Adrenal gland (tissue), 12 donors: Measurements from ENCODE around the gene RAB18. TPM values are rescaled to one million over a fixed set of nuclear protein-coding genes. Genes with fewer than 3 reads are reported as not detected.
A peak's percentile ranks its signal among the peaks of the same experiment; 100 is the strongest.

Experiments used
- DNase-seq, 7 donors: peaks; one replicate each; pipeline ENCODE4 v3.0.0-alpha.2; 2019 to 2020
- H3K27ac ChIP-seq, 5 donors: fragments of 200-600 bp; sonication (generic) in 4 of 5; 1 replicate in 3 of 5; 2 replicates in 2 of 5; pipeline versions ENCODE4 v1.5.1 to v1.8.0; 2016 to 2020; ENCODE audit warnings: mild to moderate bottlenecking in 1 of 5
- H3K27me3 ChIP-seq: fragments of 200-600 bp; 2 replicates; pipeline ENCODE4 v1.8.0; 2021
- H3K36me3 ChIP-seq, 2 donors: fragments of 200-600 bp; replicated peaks in 1 of 2; 1 replicate in 1 of 2; 2 replicates in 1 of 2; pipeline versions ENCODE4 v1.5.1 to v1.8.0; 2018 to 2022
- H3K4me1 ChIP-seq, 2 donors: fragments of 200-600 bp; replicated peaks in 1 of 2; 1 replicate in 1 of 2; 2 replicates in 1 of 2; pipeline versions ENCODE4 v1.5.1 to v1.8.0; 2018 to 2021
- H3K4me3 ChIP-seq, 4 donors: fragments of 200-600 bp; sonication (generic) in 3 of 4; one replicate each; pipeline ENCODE4 v1.5.1; 2016 to 2018
- H3K9me3 ChIP-seq, 3 donors: fragments of 200-600 bp; sonication (generic) in 1 of 3; replicated peaks in 1 of 3; 1 replicate in 2 of 3; 2 replicates in 1 of 3; pipeline versions ENCODE4 v1.5.1 to v1.8.0; 2016 to 2021
- POLR2A ChIP-seq, 2 donors: fragments of 450-650 bp; IDR thresholded peaks; one replicate each; pipeline ENCODE4 v1.6.1; 2017; ENCODE audit warnings: antibody characterized with exemption in 2 of 2, mild to moderate bottlenecking in 2 of 2, moderate library complexity in 1 of 2
- WGBS, 4 donors: extraction: QIAGEN DNeasy Blood & Tissue Kit in 2 of 4; methylation state at CpG; one replicate each; pipeline versions ENCODE4 v1.1.5 to v1.1.7; 2013 to 2017; 5-methylcytosine and 5-hydroxymethylcytosine counted together
- intact Hi-C, 2 donors: fragments of 100-400 bp; cut with DNase I; formaldehyde crosslinking; loops; one replicate each; pipeline versions ENCODE4 v1.14.1 to v1.15.0; 2022 to 2023
- polyA plus RNA-seq, 3 donors: library from polyadenylated mRNA; stranded (reverse); fragments of 200-250 nt in 2 of 3; fragments of 350-450 nt in 1 of 3; fragmentation: Illumina TruSeq in 1 of 3; extraction: RNeasy Lipid Tissue Mini Kit (QIAGEN cat#74804) in 1 of 3; gene quantifications; one replicate each; pipeline ENCODE4 v1.2.3, GENCODE V29; 2013 to 2014
- total RNA-seq, 9 donors: library from RNA; depleted of rRNA in 4 of 9; stranded (reverse); fragments of >200 nt in 4 of 9; fragments of 120-200 nt in 1 of 9; fragmentation: NEBNext Ultra II Directional in 1 of 9; extraction: Animal tissue kit (Norgen Biotek cat#: 25700) in 1 of 9; gene quantifications; one replicate each; pipeline versions ENCODE4 v1.1.0 to v1.2.4, GENCODE V29; 2013 to 2023
- TF ChIP-seq, protein P1 (sequence below), 6 experiments: fragments of 450-650 bp in 4 of 6; fragments of 200-600 bp in 2 of 6; sonication (generic) in 1 of 6; IDR thresholded peaks; 1 replicate in 5 of 6; 2 replicates in 1 of 6; pipeline versions ENCODE4 v1.5.1 to v1.8.0; 2016 to 2021; ENCODE audit warnings: antibody characterized with exemption in 6 of 6, mild to moderate bottlenecking in 2 of 6, moderate library complexity in 1 of 6
- donor health status: healthy with polysubstance abuse.
- donor health status: Bipolar disorder and iron deficiency.
- donor health status: DM: yes; HTN: yes; CAD: no.
- donor health status: DM: no; HTN: no; CAD: no.
- donor health status: DM: no; HTN: no; CAD: no.
- donor health status: DM: yes; HTN: yes; CAD: no.

RAB18 gene
- total and polyA plus RNA-seq, 12 donors, result 22.1 to 416 (median 114) TPM

GRCh38 chr10:27541796-27542729 lies 38.0 kb downstream of the RAB18 start:
- H3K4me1 ChIP-seq, result no peaks in the 10 kb centered on the region
- intact Hi-C loops, result no loop called here
- H3K36me3 ChIP-seq, result peaks cover 0 to 33% of the 10 kb centered on the region in 2 donors
- no peaks in the 10 kb centered on the region for H3K27me3 ChIP-seq
- TF ChIP-seq, protein P1, sequence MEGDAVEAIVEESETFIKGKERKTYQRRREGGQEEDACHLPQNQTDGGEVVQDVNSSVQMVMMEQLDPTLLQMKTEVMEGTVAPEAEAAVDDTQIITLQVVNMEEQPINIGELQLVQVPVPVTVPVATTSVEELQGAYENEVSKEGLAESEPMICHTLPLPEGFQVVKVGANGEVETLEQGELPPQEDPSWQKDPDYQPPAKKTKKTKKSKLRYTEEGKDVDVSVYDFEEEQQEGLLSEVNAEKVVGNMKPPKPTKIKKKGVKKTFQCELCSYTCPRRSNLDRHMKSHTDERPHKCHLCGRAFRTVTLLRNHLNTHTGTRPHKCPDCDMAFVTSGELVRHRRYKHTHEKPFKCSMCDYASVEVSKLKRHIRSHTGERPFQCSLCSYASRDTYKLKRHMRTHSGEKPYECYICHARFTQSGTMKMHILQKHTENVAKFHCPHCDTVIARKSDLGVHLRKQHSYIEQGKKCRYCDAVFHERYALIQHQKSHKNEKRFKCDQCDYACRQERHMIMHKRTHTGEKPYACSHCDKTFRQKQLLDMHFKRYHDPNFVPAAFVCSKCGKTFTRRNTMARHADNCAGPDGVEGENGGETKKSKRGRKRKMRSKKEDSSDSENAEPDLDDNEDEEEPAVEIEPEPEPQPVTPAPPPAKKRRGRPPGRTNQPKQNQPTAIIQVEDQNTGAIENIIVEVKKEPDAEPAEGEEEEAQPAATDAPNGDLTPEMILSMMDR (IDR thresholded peaks at IDR 0.05), result no peak
- TF ChIP-seq POLR2A (IDR thresholded peaks at IDR 0.05), result no peak
- no peak for DNase-seq
- H3K4me3 ChIP-seq, result no peak overlapping the region
- no peak overlapping the region for H3K27ac ChIP-seq
- no peaks in the 10 kb centered on the region for H3K9me3 ChIP-seq
- 80 to 88% (median 83%) methylated on average over 8 of the region's 8 CpGs for WGBS, 4 donors

- H3K27ac ChIP-seq, result no peak overlapping the region
- H3K4me1 ChIP-seq, result no peaks in the 10 kb centered on the region
- H3K9me3 ChIP-seq, result no peaks in the 10 kb centered on the region
- intact Hi-C loops, result no loop called here
- H3K27me3 ChIP-seq, result no peaks in the 10 kb centered on the region
- H3K4me3 ChIP-seq, result no peak overlapping the region
- 45 to 77% (median 56%) methylated on average over 2 of the region's 2 CpGs for WGBS, 4 donors
- peak in 4 of 7 donors; percentile 27 to 35 (median 28) for DNase-seq
- H3K36me3 ChIP-seq, result peaks cover 0 to 29% of the 10 kb centered on the region in 2 donors
- no peak for TF ChIP-seq POLR2A (IDR thresholded peaks at IDR 0.05)
- TF ChIP-seq, protein P1 (IDR thresholded peaks at IDR 0.05), result no peak
Observed at GRCh38 chr10:27542812-27543211, 38.7 kb downstream of the RAB18 start.

- H3K27me3 ChIP-seq, result no peaks in the 10 kb centered on the region
- no peak overlapping the region for H3K27ac ChIP-seq
- H3K36me3 ChIP-seq, result peaks cover 0 to 12% of the 10 kb centered on the region in 2 donors
- H3K9me3 ChIP-seq, result no peaks in the 10 kb centered on the region
- no peak for DNase-seq
- intact Hi-C loops, result no loop called here
- no peak overlapping the region for H3K4me3 ChIP-seq
- H3K4me1 ChIP-seq, result no peaks in the 10 kb centered on the region
- WGBS, 4 donors, result 91 to 97% (median 93%) methylated on average over 2 of the region's 2 CpGs
- TF ChIP-seq POLR2A (IDR thresholded peaks at IDR 0.05), result no peak
- TF ChIP-seq, protein P1 (IDR thresholded peaks at IDR 0.05), result no peak
Observed at GRCh38 chr10:27547047-27547446, 42.9 kb downstream of the RAB18 start.

- no peak overlapping the region for H3K27ac ChIP-seq
- TF ChIP-seq, protein P1 (IDR thresholded peaks at IDR 0.05), result no peak
- no peak for TF ChIP-seq POLR2A (IDR thresholded peaks at IDR 0.05)
Observed at GRCh38 chr10:27547482-27547881, 43.4 kb downstream of the RAB18 start.

More at GRCh38 chr10:27547482-27547881, 43.4 kb downstream of the RAB18 start:
- Histone ChIP-seq H3K27me3 (no peaks in the 10 kb centered on the region), H3K36me3 (peaks cover 0 to 12% of the 10 kb centered on the region in 2 donors), H3K4me3 (no peak overlapping the region), H3K9me3 (no peaks in the 10 kb centered on the region), H3K4me1 (no peaks in the 10 kb centered on the region)
- DNase-seq, result no peak
- intact Hi-C loops, result no loop called here
- 91 to 99% (median 95%) methylated on average over 3 of the region's 3 CpGs for WGBS, 4 donors
